ENCODE data around the gene SIX3.

Gene SIX3

GRCh38 chr2:44927985-44928482 lies 13.5 kb upstream of the SIX3 start:
- Mint-ChIP-seq H3K9me3 (no peaks in the 10 kb centered on the region), H3K4me1 (peaks cover under 1% of the 10 kb centered on the region), H3K4me3 (no peak overlapping the region), H3K36me3 (no peaks in the 10 kb centered on the region), H3K27ac (no peak overlapping the region)
- DNase-seq (ENCODE audit: low spot score in 2 of 2) (no peak), ATAC-seq (no peak)

DNA sequence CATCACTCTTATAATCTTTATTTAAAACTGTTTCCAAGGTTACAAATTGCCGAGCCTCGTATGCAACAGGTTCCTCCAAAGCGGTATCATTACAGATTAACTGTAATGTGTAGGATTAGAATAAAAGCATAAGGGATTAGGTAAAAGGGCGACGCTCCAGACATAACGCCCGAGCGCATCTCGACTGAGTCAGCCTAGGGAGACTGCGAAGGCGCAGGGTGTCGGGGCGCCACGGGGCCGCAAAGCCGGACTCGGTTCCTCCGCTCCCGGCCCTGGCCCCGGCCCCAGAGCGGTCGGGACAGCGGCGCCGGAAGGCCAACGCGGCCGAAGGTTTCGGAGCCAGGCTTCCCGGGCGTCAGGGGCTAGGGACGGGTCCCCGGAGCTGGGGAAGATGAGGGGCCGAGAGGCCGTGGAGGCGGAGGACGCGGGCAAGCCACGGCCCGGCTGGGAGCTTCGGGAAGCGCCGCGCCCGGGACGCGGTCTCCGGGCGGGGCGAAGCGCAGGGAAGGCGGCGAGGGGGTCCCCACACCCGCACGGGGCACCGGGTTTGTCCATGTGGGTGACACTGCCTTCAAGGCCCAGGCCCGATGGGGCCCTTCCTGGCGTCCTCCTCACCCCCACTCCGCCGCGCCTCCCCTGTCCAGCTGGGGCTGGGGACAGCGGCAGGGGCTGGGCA lies 12.9 kb upstream of the SIX3 start:
- no peak overlapping the region for H3K27ac Mint-ChIP-seq
- no peaks in the 10 kb centered on the region for H3K36me3 Mint-ChIP-seq
- H3K4me1 Mint-ChIP-seq, result peaks cover 7% of the 10 kb centered on the region
- DNase-seq (ENCODE audit: low spot score in 2 of 2), result no peak
- no peak overlapping the region for H3K4me3 Mint-ChIP-seq
- ATAC-seq, result no peak
- no peaks in the 10 kb centered on the region for H3K9me3 Mint-ChIP-seq

- no peaks in the 10 kb centered on the region for H3K9me3 Mint-ChIP-seq
- no peak overlapping the region for H3K27ac Mint-ChIP-seq
- DNase-seq (ENCODE audit: low spot score in 2 of 2) (no peak), ATAC-seq (no peak)
- no peaks in the 10 kb centered on the region for H3K36me3 Mint-ChIP-seq
- peaks cover 7% of the 10 kb centered on the region for H3K4me1 Mint-ChIP-seq
- no peak overlapping the region for H3K4me3 Mint-ChIP-seq
Measured at GRCh38 chr2:44929159-44929734, 12.3 kb upstream of the SIX3 start.

- ATAC-seq, result no peak
- Mint-ChIP-seq H3K36me3 (no peaks in the 10 kb centered on the region), H3K4me3 (no peak overlapping the region), H3K4me1 (peaks cover 7% of the 10 kb centered on the region), H3K27ac (no peak overlapping the region), H3K9me3 (no peaks in the 10 kb centered on the region)
- DNase-seq (ENCODE audit: low spot score in 2 of 2), result no peak
Measured at GRCh38 chr2:44929735-44930273, 11.7 kb upstream of the SIX3 start.

DNA sequence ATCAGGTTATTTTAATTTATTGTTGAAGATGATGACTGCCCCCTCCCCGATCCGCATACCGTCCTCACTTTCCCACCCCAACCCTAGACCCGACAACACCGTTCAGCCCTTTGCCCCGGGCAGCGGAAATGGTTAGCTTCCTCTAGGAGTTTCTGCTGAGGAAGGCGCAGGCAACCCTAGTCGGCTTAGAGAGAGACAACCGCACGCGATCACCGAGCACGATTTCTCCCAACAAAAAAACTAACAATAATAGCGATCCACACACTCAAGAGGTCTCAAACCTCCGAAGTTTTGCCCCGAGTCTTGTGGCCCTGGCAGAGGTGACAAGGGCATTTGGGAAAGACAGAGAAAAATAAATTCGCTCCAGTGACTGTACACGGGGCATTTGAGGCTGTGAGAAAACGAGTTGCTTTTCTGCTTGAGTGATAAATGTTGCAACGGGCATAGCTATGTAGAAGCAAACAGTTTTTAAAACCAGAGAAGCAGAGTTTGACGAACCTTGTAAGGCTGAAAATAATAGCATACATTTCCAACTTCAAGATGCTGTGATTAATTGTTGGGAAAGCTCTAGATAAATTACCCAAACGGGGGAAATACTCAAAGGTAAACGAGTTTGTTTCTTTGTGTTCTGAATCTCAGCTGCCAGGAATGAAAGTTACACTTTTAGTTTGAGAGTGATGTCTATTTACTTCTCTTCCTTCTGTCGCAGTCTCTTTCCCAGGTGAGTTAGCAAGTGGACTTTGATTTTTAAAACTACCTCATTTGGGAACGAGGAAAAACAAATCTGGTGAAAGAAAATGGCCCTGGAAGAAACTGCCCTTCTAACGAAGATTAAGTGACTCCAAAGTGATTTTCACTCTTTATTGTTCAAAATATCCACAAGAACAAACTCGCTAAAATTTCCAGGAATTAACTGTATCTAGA lies 11.0 kb upstream of the SIX3 start:
- Mint-ChIP-seq H3K4me3 (no peak overlapping the region), H3K4me1 (peaks cover 7% of the 10 kb centered on the region), H3K9me3 (no peaks in the 10 kb centered on the region), H3K36me3 (no peaks in the 10 kb centered on the region), H3K27ac (no peak overlapping the region)
- DNase-seq (ENCODE audit: low spot score in 2 of 2) (no peak), ATAC-seq (peak; percentile 42)

DNA sequence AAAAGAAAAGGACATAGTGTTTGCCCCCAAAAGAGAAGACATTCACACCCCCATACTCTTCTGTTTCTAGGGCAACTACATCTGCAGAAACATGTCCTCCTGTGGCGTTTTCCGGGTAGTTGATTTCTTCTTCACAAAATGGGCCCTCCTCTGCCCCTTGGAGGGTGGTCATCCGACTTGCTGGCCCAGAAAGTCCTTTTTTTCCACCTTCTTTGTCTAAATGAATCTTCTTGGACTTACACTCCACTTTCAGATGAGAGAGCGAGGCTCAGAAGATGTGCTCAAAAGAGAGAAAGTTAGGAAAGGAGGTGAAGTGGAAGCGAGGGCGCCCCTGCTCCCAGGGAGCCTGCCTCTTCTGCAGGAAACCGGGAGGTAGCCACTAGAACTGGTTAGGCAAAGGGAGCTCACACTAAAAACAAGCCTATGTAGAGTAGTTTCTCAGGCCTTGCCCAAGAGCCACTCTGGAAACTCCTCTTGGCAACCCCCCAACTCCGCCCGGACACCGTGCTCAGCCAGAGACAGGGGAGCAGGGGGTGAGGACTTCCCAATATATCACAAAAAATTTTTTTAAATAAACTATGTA lies 10.2 kb upstream of the SIX3 start:
- DNase-seq (ENCODE audit: low spot score in 2 of 2), result no peak
- Mint-ChIP-seq H3K4me3 (no peak overlapping the region), H3K9me3 (no peaks in the 10 kb centered on the region), H3K4me1 (peaks cover 7% of the 10 kb centered on the region), H3K36me3 (no peaks in the 10 kb centered on the region), H3K27ac (no peak overlapping the region)
- ATAC-seq, result no peak

DNA sequence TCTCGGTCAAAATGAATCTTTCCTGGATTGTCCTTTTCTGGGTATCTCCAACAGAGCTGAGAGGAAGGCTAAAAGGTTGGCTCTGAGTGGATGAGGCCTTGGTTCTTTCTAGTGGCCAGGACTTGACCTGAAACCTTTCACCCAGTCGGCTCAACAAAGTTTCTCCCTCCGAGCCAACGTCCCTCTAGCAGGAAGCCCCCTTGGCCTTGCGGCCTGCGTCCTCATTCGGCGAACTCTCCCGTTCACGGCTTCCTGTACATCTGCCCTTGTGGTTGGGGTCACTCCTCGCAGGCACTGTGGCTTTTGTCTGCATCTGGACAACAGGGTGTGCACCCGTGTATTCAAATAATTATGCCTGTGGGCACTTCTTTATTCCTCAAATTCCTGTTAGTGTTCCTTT lies 9.4 kb upstream of the SIX3 start:
- no peaks in the 10 kb centered on the region for H3K9me3 Mint-ChIP-seq
- peaks cover 13% of the 10 kb centered on the region for H3K4me1 Mint-ChIP-seq
- ATAC-seq (no peak), DNase-seq (ENCODE audit: low spot score in 2 of 2) (no peak)
- no peak overlapping the region for H3K27ac Mint-ChIP-seq
- H3K4me3 Mint-ChIP-seq, result no peak overlapping the region
- no peaks in the 10 kb centered on the region for H3K36me3 Mint-ChIP-seq

- no peak overlapping the region for H3K27ac Mint-ChIP-seq
- no peak overlapping the region for H3K4me3 Mint-ChIP-seq
- ATAC-seq (no peak), DNase-seq (ENCODE audit: low spot score in 2 of 2) (no peak)
- no peaks in the 10 kb centered on the region for H3K9me3 Mint-ChIP-seq
- no peaks in the 10 kb centered on the region for H3K36me3 Mint-ChIP-seq
- H3K4me1 Mint-ChIP-seq, result peaks cover 13% of the 10 kb centered on the region
Measured at GRCh38 chr2:44932564-44933392, 8.7 kb upstream of the SIX3 start.

GRCh38 chr2:44933434-44933951 lies 8.0 kb upstream of the SIX3 start:
- no peak overlapping the region for H3K4me3 Mint-ChIP-seq
- H3K27ac Mint-ChIP-seq, result no peak overlapping the region
- DNase-seq (ENCODE audit: low spot score in 2 of 2), result no peak
- peaks cover 13% of the 10 kb centered on the region for H3K4me1 Mint-ChIP-seq
- ATAC-seq, result no peak
- no peaks in the 10 kb centered on the region for H3K36me3 Mint-ChIP-seq
- H3K9me3 Mint-ChIP-seq, result no peaks in the 10 kb centered on the region

DNA sequence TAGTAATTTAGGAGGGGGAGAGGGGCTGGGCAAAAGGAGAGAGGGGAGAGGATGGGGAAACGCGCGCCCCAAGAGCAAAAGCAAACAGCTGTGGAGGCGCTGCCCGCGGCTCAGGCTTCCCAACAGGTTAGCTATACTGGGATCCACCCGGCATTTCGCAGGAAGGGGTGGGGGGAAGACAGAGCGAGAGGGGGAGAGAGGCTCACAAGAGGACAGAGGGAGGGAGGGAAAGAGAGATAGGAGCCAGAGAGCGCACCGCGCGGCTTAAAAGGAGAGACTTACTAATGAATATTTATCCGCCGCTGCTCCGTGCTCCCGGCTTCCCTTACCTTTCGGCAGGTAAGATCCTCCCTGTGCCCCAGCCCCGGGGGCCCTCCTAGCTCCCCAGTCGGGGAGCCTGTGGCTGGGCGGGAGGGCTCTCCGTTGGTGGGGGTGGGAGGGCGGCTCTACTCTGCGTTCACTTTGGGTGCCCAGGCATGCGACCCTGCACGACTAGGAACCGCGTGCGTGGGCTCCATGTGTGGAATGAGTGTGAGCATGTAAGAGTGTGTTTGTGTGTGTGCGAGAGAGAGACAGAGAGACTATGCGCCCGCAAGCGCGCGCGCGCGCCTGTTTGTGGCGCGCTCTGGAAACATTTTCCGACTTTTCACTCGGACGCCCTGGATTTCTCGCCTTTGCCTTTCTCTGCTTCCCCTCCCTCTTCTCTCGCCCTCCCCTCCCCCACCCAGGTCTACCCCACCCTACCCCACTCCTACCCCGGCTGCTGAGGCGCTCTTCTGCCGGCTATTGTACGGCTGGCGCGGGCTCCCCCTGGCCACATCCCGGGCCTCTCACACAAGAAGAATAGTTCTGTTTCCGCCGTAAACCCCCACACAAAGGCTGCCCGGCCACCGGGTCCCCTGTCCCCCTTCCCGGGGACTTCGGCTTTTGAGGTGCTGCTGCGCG lies 7.2 kb upstream of the SIX3 start:
- Mint-ChIP-seq H3K9me3 (no peaks in the 10 kb centered on the region), H3K4me3 (no peak overlapping the region), H3K27ac (no peak overlapping the region), H3K36me3 (no peaks in the 10 kb centered on the region), H3K4me1 (peaks cover 13% of the 10 kb centered on the region)
- ATAC-seq, result no peak
- no peak for DNase-seq (ENCODE audit: low spot score in 2 of 2)

- Mint-ChIP-seq H3K4me1 (peaks cover 13% of the 10 kb centered on the region), H3K27ac (no peak overlapping the region), H3K9me3 (no peaks in the 10 kb centered on the region), H3K36me3 (no peaks in the 10 kb centered on the region), H3K4me3 (no peak overlapping the region)
- DNase-seq (ENCODE audit: low spot score in 2 of 2) (no peak), ATAC-seq (no peak)
Measured at GRCh38 chr2:44934983-44935728, 6.3 kb upstream of the SIX3 start.

DNA sequence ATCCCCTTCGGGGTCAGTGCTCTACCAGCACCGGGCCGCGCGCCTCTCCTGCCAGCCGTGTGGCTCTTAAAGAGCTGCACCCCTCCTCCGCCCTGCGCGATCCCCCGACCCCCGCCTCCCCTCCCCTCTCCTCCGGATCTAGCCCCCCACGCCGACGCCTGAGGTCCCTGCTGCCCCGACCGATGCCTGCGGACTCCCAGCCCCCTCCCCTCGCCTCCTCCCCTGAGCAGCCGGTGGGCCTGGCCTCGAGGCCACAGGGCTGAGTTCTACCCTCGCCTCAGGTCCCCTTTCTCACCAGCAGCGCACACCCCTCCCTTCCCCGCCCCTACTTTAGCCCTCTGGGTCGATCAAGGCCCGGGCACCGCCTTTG lies 5.8 kb upstream of the SIX3 start:
- no peak for ATAC-seq
- H3K9me3 Mint-ChIP-seq, result no peaks in the 10 kb centered on the region
- no peak overlapping the region for H3K4me3 Mint-ChIP-seq
- no peak for DNase-seq (ENCODE audit: low spot score in 2 of 2)
- no peak overlapping the region for H3K27ac Mint-ChIP-seq
- H3K36me3 Mint-ChIP-seq, result no peaks in the 10 kb centered on the region
- peaks cover 16% of the 10 kb centered on the region for H3K4me1 Mint-ChIP-seq

DNA sequence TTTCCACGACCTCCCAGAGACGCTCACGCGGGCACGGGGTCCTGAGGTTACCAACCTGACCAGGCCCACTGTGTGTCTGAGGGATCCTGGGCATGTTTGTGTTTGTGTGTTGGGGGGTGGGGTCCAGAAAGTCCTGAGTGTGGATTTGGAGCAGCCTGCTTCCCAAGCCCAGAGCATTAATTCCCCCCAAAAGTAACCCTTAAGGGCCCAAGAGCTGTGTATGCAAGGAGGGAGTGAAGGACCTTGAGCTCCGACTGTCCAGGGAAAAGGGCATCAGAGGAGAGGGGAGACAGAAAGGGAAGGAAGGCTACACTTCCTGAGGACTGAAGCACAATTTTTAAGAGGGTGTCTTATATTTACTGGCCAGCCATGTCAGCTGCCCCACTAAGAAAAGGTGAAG lies 5.2 kb upstream of the SIX3 start:
- Mint-ChIP-seq H3K4me1 (peaks cover 22% of the 10 kb centered on the region), H3K4me3 (no peak overlapping the region)

More for the DNA sequence above, 5.2 kb upstream of the SIX3 start:
- Mint-ChIP-seq H3K27ac (no peak overlapping the region), H3K36me3 (no peaks in the 10 kb centered on the region), H3K9me3 (no peaks in the 10 kb centered on the region)
- ATAC-seq (no peak), DNase-seq (ENCODE audit: low spot score in 2 of 2) (no peak)

Data from stimulated activated effector memory CD8-positive, alpha-beta T cell treated with anti-CD3 and anti-CD28 coated beads, Interleukin-12 subunit alpha, Interleukin-12 subunit beta, amount 100 ng/mL, for 72 hours (primary cell).